ENCODE measurements around the gene GALNT18.

- TF ChIP-seq POLR2A (IDR thresholded peaks at IDR 0.05): no peak
- no peak for TF ChIP-seq CTCF (IDR thresholded peaks at IDR 0.05)
Observed at GRCh38 chr11:11253995-11254394, 367.8 kb downstream of the GALNT18 start.

All from prostate gland (tissue), 2 donors.